ENCODE results near the gene PPM1E.
"Not testable (repeated sequence)": the region's sequence is repeated elsewhere in the genome, so short reads cannot be mapped to it uniquely, and the experiment has no call there.

Gene PPM1E

GRCh38 chr17:58829172-58829637 is 73.6 kb downstream of the PPM1E start:
- Histone ChIP-seq H3K36me3 (no peaks in the 10 kb centered on the region), H3K27ac (no peak overlapping the region), H3K9me3 (no peaks in the 10 kb centered on the region), H3K27me3 (peaks cover 11% of the 10 kb centered on the region), H3K4me3 (ENCODE audit: low read depth in 1 of 2, low read length in 1 of 2) (no peak overlapping the region), H3K4me1 (ENCODE audit: control insufficient read depth in 1 of 2, insufficient read depth in 1 of 2, low read depth in 1 of 2, low read length in 1 of 2) (no peaks in the 10 kb centered on the region)
- TF ChIP-seq, protein P1, sequence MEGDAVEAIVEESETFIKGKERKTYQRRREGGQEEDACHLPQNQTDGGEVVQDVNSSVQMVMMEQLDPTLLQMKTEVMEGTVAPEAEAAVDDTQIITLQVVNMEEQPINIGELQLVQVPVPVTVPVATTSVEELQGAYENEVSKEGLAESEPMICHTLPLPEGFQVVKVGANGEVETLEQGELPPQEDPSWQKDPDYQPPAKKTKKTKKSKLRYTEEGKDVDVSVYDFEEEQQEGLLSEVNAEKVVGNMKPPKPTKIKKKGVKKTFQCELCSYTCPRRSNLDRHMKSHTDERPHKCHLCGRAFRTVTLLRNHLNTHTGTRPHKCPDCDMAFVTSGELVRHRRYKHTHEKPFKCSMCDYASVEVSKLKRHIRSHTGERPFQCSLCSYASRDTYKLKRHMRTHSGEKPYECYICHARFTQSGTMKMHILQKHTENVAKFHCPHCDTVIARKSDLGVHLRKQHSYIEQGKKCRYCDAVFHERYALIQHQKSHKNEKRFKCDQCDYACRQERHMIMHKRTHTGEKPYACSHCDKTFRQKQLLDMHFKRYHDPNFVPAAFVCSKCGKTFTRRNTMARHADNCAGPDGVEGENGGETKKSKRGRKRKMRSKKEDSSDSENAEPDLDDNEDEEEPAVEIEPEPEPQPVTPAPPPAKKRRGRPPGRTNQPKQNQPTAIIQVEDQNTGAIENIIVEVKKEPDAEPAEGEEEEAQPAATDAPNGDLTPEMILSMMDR (IDR thresholded peaks at IDR 0.05) = no peak

GRCh38 chr17:58831780-58832179 is 76.1 kb downstream of the PPM1E start:
- no peaks in the 10 kb centered on the region for H3K36me3 ChIP-seq
- TF ChIP-seq, protein P1 (IDR thresholded peaks at IDR 0.05) = no peak
- no peaks in the 10 kb centered on the region for H3K9me3 ChIP-seq
- no peak overlapping the region for H3K4me3 ChIP-seq (ENCODE audit: low read depth in 1 of 2, low read length in 1 of 2)
- no peak overlapping the region for H3K27ac ChIP-seq
- peaks cover 11% of the 10 kb centered on the region for H3K27me3 ChIP-seq
- no peaks in the 10 kb centered on the region for H3K4me1 ChIP-seq (ENCODE audit: control insufficient read depth in 1 of 2, insufficient read depth in 1 of 2, low read depth in 1 of 2, low read length in 1 of 2)

DNA sequence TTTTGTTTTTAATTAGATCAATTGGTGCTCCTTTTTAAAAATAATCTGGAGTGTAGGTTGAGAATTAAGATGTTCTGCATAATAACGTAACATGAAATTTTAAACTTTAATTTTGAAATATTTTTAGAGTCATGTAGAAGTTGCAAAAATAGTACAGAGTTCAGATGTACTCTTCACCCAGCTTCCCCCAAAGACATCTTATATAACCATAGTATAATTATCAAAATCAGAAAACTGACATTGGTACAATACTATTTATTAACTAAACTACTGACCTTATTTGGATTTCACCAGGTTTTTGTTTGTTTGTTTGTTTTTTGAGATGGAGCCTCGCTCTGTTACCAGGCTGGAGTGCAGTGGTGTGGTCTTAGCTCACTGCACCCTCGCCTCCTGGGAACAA is 76.9 kb downstream of the PPM1E start:
- H3K4me1 ChIP-seq (ENCODE audit: control insufficient read depth in 1 of 2, insufficient read depth in 1 of 2, low read depth in 1 of 2, low read length in 1 of 2) = no peaks in the 10 kb centered on the region
- H3K4me3 ChIP-seq (ENCODE audit: low read depth in 1 of 2, low read length in 1 of 2) = no peak overlapping the region
- H3K27ac ChIP-seq = no peak overlapping the region
- TF ChIP-seq, protein P1 (IDR thresholded peaks at IDR 0.05) = no peak
- no peaks in the 10 kb centered on the region for H3K9me3 ChIP-seq
- H3K36me3 ChIP-seq = no peaks in the 10 kb centered on the region
- peaks cover 12% of the 10 kb centered on the region for H3K27me3 ChIP-seq

DNA sequence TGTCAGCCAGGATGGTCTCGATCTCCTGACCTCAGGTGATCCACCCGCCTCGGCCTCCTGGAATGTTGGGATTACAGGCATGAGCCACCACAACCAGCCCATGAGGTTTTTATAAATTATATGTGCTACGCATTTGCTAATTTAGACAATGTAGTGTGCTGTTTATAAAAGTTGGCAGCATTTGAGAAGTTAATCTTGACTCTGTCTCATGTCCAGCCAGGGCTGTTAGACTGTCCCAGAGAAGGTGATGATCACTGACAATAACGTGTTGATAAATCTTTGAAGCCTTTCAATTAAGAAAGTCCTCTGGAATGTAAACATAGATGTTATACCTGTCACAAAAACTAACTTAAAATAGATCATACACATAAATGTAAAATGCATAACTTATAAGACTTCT is 82.0 kb downstream of the PPM1E start:
- Histone ChIP-seq H3K4me1 (ENCODE audit: control insufficient read depth in 1 of 2, insufficient read depth in 1 of 2, low read depth in 1 of 2, low read length in 1 of 2) (no peaks in the 10 kb centered on the region), H3K27me3 (peaks cover 6% of the 10 kb centered on the region), H3K9me3 (no peaks in the 10 kb centered on the region), H3K36me3 (no peaks in the 10 kb centered on the region), H3K27ac (no peak overlapping the region), H3K4me3 (ENCODE audit: low read depth in 1 of 2, low read length in 1 of 2) (no peak overlapping the region)
- TF ChIP-seq, protein P1 (IDR thresholded peaks at IDR 0.05) = no peak

DNA sequence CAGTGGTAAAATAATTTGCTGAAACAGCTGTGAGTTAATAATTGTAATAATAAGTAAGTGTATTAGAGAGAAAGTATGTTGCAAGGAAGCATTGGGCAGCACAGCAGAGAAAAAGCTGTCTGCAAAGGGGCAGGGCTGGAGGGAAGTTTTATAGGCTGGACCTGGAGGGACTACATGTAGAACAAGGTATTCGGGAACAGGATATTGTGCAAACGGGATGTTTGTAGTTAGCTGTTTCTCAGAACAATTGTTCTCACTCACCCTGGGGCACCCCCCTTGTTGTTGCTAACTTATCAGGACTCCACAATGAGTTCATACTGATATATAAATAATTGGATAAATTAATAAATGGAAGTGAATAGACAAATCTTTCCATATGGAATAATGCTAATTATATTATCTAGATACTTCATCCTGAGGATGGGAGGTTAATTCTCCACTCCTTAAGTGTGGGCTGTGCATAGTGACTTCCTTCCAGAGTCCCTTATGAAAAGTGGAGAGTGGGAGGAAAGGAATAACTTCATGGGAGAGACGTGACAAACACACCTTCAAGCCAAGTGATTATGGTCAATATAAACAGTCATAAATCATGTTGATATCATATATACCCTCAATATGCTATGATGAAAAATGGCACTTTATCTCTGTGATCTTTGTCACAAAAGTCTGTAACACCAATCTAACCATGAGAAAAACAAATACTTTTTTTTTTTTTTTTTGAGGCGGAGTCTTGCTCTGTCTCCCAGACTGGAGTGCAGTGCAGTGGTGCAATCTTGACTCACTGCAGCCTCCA is 85.4 kb downstream of the PPM1E start:
- Histone ChIP-seq H3K36me3 (no peaks in the 10 kb centered on the region), H3K4me3 (ENCODE audit: low read depth in 1 of 2, low read length in 1 of 2) (no peak overlapping the region), H3K27me3 (peaks cover 20% of the 10 kb centered on the region), H3K4me1 (ENCODE audit: control insufficient read depth in 1 of 2, insufficient read depth in 1 of 2, low read depth in 1 of 2, low read length in 1 of 2) (no peaks in the 10 kb centered on the region), H3K9me3 (no peaks in the 10 kb centered on the region), H3K27ac (no peak overlapping the region)
- TF ChIP-seq, protein P1 (IDR thresholded peaks at IDR 0.05) = no peak

DNA sequence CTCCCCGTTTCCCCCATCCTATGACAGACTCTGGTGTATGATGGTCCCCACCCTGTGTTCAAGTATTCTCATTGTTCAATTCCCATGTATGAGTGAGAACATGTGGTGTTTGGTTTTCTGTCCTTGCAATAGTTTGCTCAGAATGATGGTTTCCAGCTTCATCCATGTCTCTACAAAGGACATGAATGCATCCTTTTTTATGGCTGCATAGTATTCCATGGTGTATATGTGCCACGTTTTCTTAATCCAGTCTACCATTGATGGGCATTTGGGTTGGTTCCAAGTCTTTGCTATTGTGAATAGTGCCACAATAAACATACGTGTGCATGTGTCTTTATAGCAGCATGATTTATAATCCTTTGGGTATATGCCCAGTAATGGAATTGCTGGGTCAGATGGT is 90.8 kb downstream of the PPM1E start:
- not testable (repeated sequence) for H3K4me3 ChIP-seq (ENCODE audit: low read depth in 1 of 2, low read length in 1 of 2); H3K27ac ChIP-seq; H3K4me1 ChIP-seq (ENCODE audit: control insufficient read depth in 1 of 2, insufficient read depth in 1 of 2, low read depth in 1 of 2, low read length in 1 of 2); H3K36me3 ChIP-seq; H3K9me3 ChIP-seq
- H3K27me3 ChIP-seq = peaks cover 14% of the 10 kb centered on the region

DNA sequence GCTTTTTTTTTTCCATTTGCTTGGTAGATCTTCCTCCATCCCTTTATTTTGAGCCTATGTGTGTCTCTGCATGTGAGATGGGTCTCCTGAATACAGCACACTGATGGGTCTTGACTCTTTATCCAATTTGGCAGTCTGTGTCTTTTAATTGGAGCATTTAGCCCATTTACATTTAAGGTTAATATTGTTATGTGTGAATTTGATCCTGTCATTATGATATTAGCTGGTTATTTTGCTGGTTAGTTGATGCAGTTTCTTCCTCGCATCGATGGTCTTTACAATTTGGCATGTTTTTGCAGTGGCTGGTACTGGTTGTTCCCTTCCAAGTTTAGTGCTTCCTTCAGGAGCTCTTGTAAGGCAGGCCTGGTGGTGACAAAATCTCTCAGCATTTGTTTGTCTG is 94.5 kb downstream of the PPM1E start:
- not testable (repeated sequence) for H3K9me3 ChIP-seq; H3K36me3 ChIP-seq; H3K4me3 ChIP-seq (ENCODE audit: low read depth in 1 of 2, low read length in 1 of 2); H3K27me3 ChIP-seq; H3K4me1 ChIP-seq (ENCODE audit: control insufficient read depth in 1 of 2, insufficient read depth in 1 of 2, low read depth in 1 of 2, low read length in 1 of 2); H3K27ac ChIP-seq
